H1 (cell line): ENCODE results near the gene HSF4. TPM values are rescaled to one million over a fixed set of nuclear protein-coding genes. Genes with fewer than 3 reads are reported as not detected.

Source experiments
- CTCF ChIA-PET: fragments of 300-600 bp; sonication (Branson Sonifier 250); formaldehyde crosslinking; loops from one replicate; lab custom pipeline; 2021; ENCODE audit not compliant: partially characterized antibody; lab: Charles Lee
- POLR2A ChIA-PET: fragments of 300-600 bp; sonication (Branson Sonifier 250); formaldehyde crosslinking; loops from one replicate; lab custom pipeline; 2021; ENCODE audit warnings: inconsistent platforms; ENCODE audit not compliant: partially characterized antibody; lab: Charles Lee
- DNase-seq, 2 experiments: peaks; one replicate each; pipeline versions ENCODE4 v3.0.0 to v3.0.0-alpha.2; 2010 to 2022; ENCODE audit warnings: low spot score in 2 of 2, low read depth in 1 of 2, mixed read lengths in 1 of 2
- FAIRE-seq: peaks from 2 replicates; lab custom pipeline; 2011; peaks lifted over from hg19 to GRCh38; lab: Jason Lieb, UNC
- H2AFZ ChIP-seq: 2 replicates; pipeline ENCODE4 v1.8.1; 2012; ENCODE audit warnings: low read length, inconsistent platforms
- H2AK5ac ChIP-seq: 2 replicates; pipeline ENCODE4 v1.6.1; 2013; ENCODE audit warnings: low read depth, low read length
- H2BK120ac ChIP-seq: replicated peaks from 2 replicates; pipeline ENCODE3; 2013; ENCODE audit warnings: low read depth, low read length, inconsistent platforms
- H2BK12ac ChIP-seq: 2 replicates; pipeline ENCODE4 v1.6.1; 2013; ENCODE audit warnings: low read depth, low read length
- H2BK15ac ChIP-seq: 2 replicates; pipeline ENCODE4 v1.6.1; 2013; ENCODE audit warnings: low read length
- H2BK20ac ChIP-seq: 2 replicates; pipeline ENCODE4 v1.6.1; 2013; ENCODE audit warnings: low read length
- H2BK5ac ChIP-seq: 2 replicates; pipeline ENCODE4 v1.6.1; 2013; ENCODE audit warnings: low read depth, low read length
- H3K14ac ChIP-seq: 2 replicates; pipeline ENCODE4 v1.6.1; 2013; ENCODE audit warnings: inconsistent platforms; ENCODE audit not compliant: insufficient read length
- H3K18ac ChIP-seq: 2 replicates; pipeline ENCODE4 v1.6.1; 2013; ENCODE audit warnings: low read length; ENCODE audit errors: extremely low read depth
- H3K23ac ChIP-seq: 2 replicates; pipeline ENCODE4 v1.6.1; 2013; ENCODE audit warnings: inconsistent platforms; ENCODE audit not compliant: insufficient read length
- H3K23me2 ChIP-seq: 2 replicates; pipeline ENCODE4 v1.6.1; 2013; ENCODE audit warnings: low read depth, low read length
- H3K27ac ChIP-seq: 2 replicates; pipeline ENCODE4 v1.6.1; 2011; ENCODE audit warnings: low read depth, low read length, inconsistent platforms
- H3K27me3 ChIP-seq, 4 experiments: replicated peaks in 1 of 4; 1 replicate in 1 of 4; 2 replicates in 3 of 4; pipeline versions ENCODE4 v1.6.1 to v1.8.1; 2011 to 2013; ENCODE audit warnings: low read length in 3 of 4, mild to moderate bottlenecking in 3 of 4, inconsistent platforms in 2 of 4, mixed read lengths in 2 of 4, moderate library complexity in 1 of 4; ENCODE audit not compliant: control insufficient read depth in 3 of 4, insufficient read depth in 3 of 4; ENCODE audit errors: extremely low read depth in 1 of 4
- H3K36me3 ChIP-seq, 4 experiments: 2 replicates each; pipeline versions ENCODE4 v1.6.1 to v1.8.1; 2011 to 2013; ENCODE audit warnings: mild to moderate bottlenecking in 4 of 4, low read length in 3 of 4, moderate library complexity in 2 of 4, control low read depth in 1 of 4, inconsistent platforms in 1 of 4; ENCODE audit not compliant: insufficient read depth in 4 of 4, control insufficient read depth in 2 of 4
- H3K4ac ChIP-seq: replicated peaks from 2 replicates; pipeline ENCODE3; 2013; ENCODE audit warnings: low read length, low read depth, mixed read lengths, inconsistent platforms; ENCODE audit not compliant: insufficient read length
- H3K4me1 ChIP-seq, 4 experiments: replicated peaks in 1 of 4; 1 replicate in 1 of 4; 2 replicates in 3 of 4; pipeline versions ENCODE4 v1.6.1 to v1.8.1; 2011 to 2013; ENCODE audit warnings: low read length in 3 of 4, inconsistent platforms in 2 of 4, mixed read lengths in 1 of 4; ENCODE audit not compliant: insufficient read depth in 4 of 4, control insufficient read depth in 3 of 4
- H3K4me2 ChIP-seq, 2 experiments: 2 replicates each; pipeline versions ENCODE4 v1.6.1 to v1.8.1; 2011 to 2013; ENCODE audit warnings: low read depth in 2 of 2, low read length in 2 of 2, control low read depth in 1 of 2, inconsistent platforms in 1 of 2, mild to moderate bottlenecking in 1 of 2; ENCODE audit not compliant: insufficient read depth in 1 of 2
- H3K4me3 ChIP-seq, 4 experiments: fragments of 200-600, 300-600 bp in 1 of 4; sonication (generic), shearing (Covaris generic), sonication (Bioruptor Twin) in 1 of 4; 2 replicates each; pipeline versions ENCODE4 v1.5.1 to v1.8.1; 2011 to 2016; ENCODE audit warnings: low read length in 4 of 4, low read depth in 3 of 4, control low read depth in 2 of 4, inconsistent platforms in 2 of 4, mild to moderate bottlenecking in 2 of 4, mixed read lengths in 1 of 4, moderate library complexity in 1 of 4; ENCODE audit not compliant: insufficient read depth in 2 of 4; ENCODE audit errors: extremely low read depth in 1 of 4
- H3K56ac ChIP-seq: replicated peaks from 2 replicates; pipeline ENCODE3; 2013; ENCODE audit warnings: low read depth, mild to moderate bottlenecking, mixed read lengths, low read length, inconsistent platforms; ENCODE audit not compliant: insufficient read length
- H3K79me1 ChIP-seq: 2 replicates; pipeline ENCODE4 v1.6.1; 2013; ENCODE audit warnings: low read depth, low read length, control low read depth
- H3K79me2 ChIP-seq, 2 experiments: 2 replicates each; pipeline versions ENCODE4 v1.6.1 to v1.8.1; 2012 to 2013; ENCODE audit warnings: low read length in 2 of 2, mild to moderate bottlenecking in 2 of 2, inconsistent platforms in 1 of 2; ENCODE audit not compliant: insufficient read depth in 2 of 2, control insufficient read depth in 1 of 2
- H3K9ac ChIP-seq, 4 experiments: replicated peaks in 1 of 4; 1 replicate in 1 of 4; 2 replicates in 3 of 4; pipeline versions ENCODE4 v1.6.1 to v1.8.1; 2011 to 2013; ENCODE audit warnings: low read depth in 3 of 4, low read length in 3 of 4, control low read depth in 2 of 4, mild to moderate bottlenecking in 2 of 4, moderate library complexity in 2 of 4, inconsistent platforms in 1 of 4; ENCODE audit errors: extremely low read depth in 1 of 4
- H3K9me3 ChIP-seq, 2 experiments: 2 replicates each; pipeline versions ENCODE4 v1.6.1 to v1.8.1; 2012 to 2013; ENCODE audit warnings: mild to moderate bottlenecking in 2 of 2, moderate library complexity in 2 of 2, control low read depth in 1 of 2, inconsistent platforms in 1 of 2, low read depth in 1 of 2, low read length in 1 of 2, mixed read lengths in 1 of 2; ENCODE audit not compliant: insufficient read depth in 2 of 2
- H4K20me1 ChIP-seq, 2 experiments: replicated peaks in 1 of 2; 2 replicates each; pipeline versions ENCODE3 to v1.8.1; 2011 to 2013; ENCODE audit warnings: inconsistent platforms in 2 of 2, low read length in 2 of 2, mild to moderate bottlenecking in 1 of 2; ENCODE audit not compliant: insufficient read depth in 2 of 2, control insufficient read depth in 1 of 2
- H4K5ac ChIP-seq: 2 replicates; pipeline ENCODE4 v1.6.1; 2013; ENCODE audit warnings: low read length, low read depth, mixed read lengths, inconsistent platforms; ENCODE audit not compliant: insufficient read length
- H4K8ac ChIP-seq: 2 replicates; pipeline ENCODE4 v1.8.0; 2013; ENCODE audit warnings: mild to moderate bottlenecking, moderate library complexity, low read length, inconsistent platforms; ENCODE audit not compliant: insufficient read depth; ENCODE audit errors: extremely low read depth
- H4K91ac ChIP-seq: replicated peaks from 2 replicates; pipeline ENCODE3; 2013; ENCODE audit warnings: low read length, mixed read lengths, inconsistent platforms; ENCODE audit not compliant: insufficient read length
- GTF2F1 ChIP-seq: IDR thresholded peaks from 2 replicates; pipeline ENCODE4 v1.6.1; 2012; ENCODE audit warnings: low read depth, low read length, improper control_type of control experiment, borderline replicate concordance
- TEAD4 ChIP-seq: IDR thresholded peaks from 2 replicates; pipeline ENCODE4 v1.6.1; 2012; ENCODE audit warnings: low read depth, low read length, inconsistent platforms, mixed read lengths
- whole genome bisulfite sequencing, 2 experiments: shearing (Covaris generic) in 1 of 2; methylation state at CpG; one replicate each; pipeline versions ENCODE4 v1.1.6 to v1.1.7; 2013 to 2015; ENCODE audit warnings: low lambda C conversion rate in 2 of 2, mixed read lengths in 2 of 2, inconsistent platforms in 1 of 2, low coverage in 1 of 2, missing lambda C conversion rate in 1 of 2; ENCODE audit not compliant: insufficient replicate concordance in 2 of 2, insufficient coverage in 1 of 2, insufficient read length in 1 of 2; ENCODE audit errors: extremely low coverage in 1 of 2, missing lambda C conversion rate in 1 of 2; 5-methylcytosine and 5-hydroxymethylcytosine counted together
- polyA plus RNA-seq, 7 experiments: library from polyadenylated mRNA; depleted of rRNA in 3 of 7; stranded (reverse) in 5 of 7; unstranded in 2 of 7; fragments of >200 nt in 5 of 7; fragments of 200-250 nt in 2 of 7; gene quantifications; 1 replicate in 5 of 7; 2 replicates in 1 of 7; 4 replicates in 1 of 7; pipeline versions ENCODE4 v1.2.1 to v1.2.3, GENCODE V29; 2011 to 2013; ENCODE audit warnings: missing spikeins in 2 of 7, mixed read lengths in 2 of 7
- total RNA-seq: library from RNA; stranded (reverse); fragmentation: NEBNext Ultra II Directional; extraction: Animal tissue kit (Norgen Biotek cat#: 25700); gene quantifications from 2 replicates; pipeline ENCODE4 v1.2.1, GENCODE V29; 2021

The HSF4 gene
- total and polyA plus RNA-seq, 2 of the 8 experiments (the other 6 are each of a cell fraction or from before 2014, with no cell fraction given) = 0.14 TPM; not detected in 1

- no peaks in the 10 kb centered on the region for H3K79me1 ChIP-seq
- 78% methylated on average over 5 of the region's 5 CpGs; no CpG with 5 or more reads in 1 of the 2 experiments for WGBS, 2 experiments
- H2BK120ac ChIP-seq = no peak overlapping the region
- peaks cover 2 to 18% of the 10 kb centered on the region in 2 experiments for H4K20me1 ChIP-seq
- H3K56ac ChIP-seq = no peak overlapping the region
- H3K23ac ChIP-seq = no peak overlapping the region
- no peaks in the 10 kb centered on the region for H3K9me3 ChIP-seq
- H4K91ac ChIP-seq = no peak overlapping the region
- ChIA-PET CTCF (interaction anchor here (0.6 to 9.3 kb wide), 6 partner anchors 13 to 209 kb away, joined by 3 to 151 read pairs (median 41); partner anchors contain the start of genes ELMO3, FBXL8, HSF4 and NOL3), POLR2A (interaction anchor here (0.5 to 1.6 kb wide), 5 partner anchors 11 to 623 kb away, joined by 3 to 8 read pairs (median 3); no protein-coding TSS in a partner anchor)
- H3K18ac ChIP-seq = no peak overlapping the region
- peaks cover 0 to 17% (median 10%) of the 10 kb centered on the region in 4 experiments; a peak in 6 of 7 replicates for H3K4me1 ChIP-seq
- FAIRE-seq (no peak), DNase-seq (no peak)
- H2AFZ ChIP-seq = no peak overlapping the region
- no peak overlapping the region for H3K4me2 ChIP-seq
- H2BK15ac ChIP-seq = peak overlapping the region; percentile 6; the same call in 1 of the 2 replicates
- H3K27me3 ChIP-seq = peaks cover 8 to 32% (median 19%) of the 10 kb centered on the region in 4 experiments
- H4K8ac ChIP-seq = no peak overlapping the region
- H3K36me3 ChIP-seq = no peaks in the 10 kb centered on the region; a peak in 1 of 8 replicates
- no peak overlapping the region for H3K9ac ChIP-seq
- no peak overlapping the region for H3K27ac ChIP-seq
- H2BK5ac ChIP-seq = no peak overlapping the region
- H3K23me2 ChIP-seq = peaks cover 13% of the 10 kb centered on the region; the same call in 1 of the 2 replicates
- no peak overlapping the region for H2BK20ac ChIP-seq
- peaks cover 0 to 5% of the 10 kb centered on the region in 2 experiments; a peak in 1 of 4 replicates for H3K79me2 ChIP-seq
- no peak overlapping the region for H3K4me3 ChIP-seq
- no peak overlapping the region for H3K14ac ChIP-seq
- TF ChIP-seq TEAD4 (0 out of 2 replicates have a peak, but pooled peaks have one; percentile 18), GTF2F1 (no peak)
- H3K4ac ChIP-seq = no peak overlapping the region
- no peak overlapping the region for H2AK5ac ChIP-seq
- H2BK12ac ChIP-seq = no peak overlapping the region
- H4K5ac ChIP-seq = no peak overlapping the region
Measured at GRCh38 chr16:67186550-67186950, 22.0 kb downstream of the HSF4 start.
